Measurements from ENCODE around the gene ABCC1. TPM values are rescaled to one million over a fixed set of nuclear protein-coding genes. Genes with fewer than 3 reads are reported as not detected.

ABCC1 gene
- total RNA-seq, 1 donor from 2014 or later: 9.9 TPM

DNA sequence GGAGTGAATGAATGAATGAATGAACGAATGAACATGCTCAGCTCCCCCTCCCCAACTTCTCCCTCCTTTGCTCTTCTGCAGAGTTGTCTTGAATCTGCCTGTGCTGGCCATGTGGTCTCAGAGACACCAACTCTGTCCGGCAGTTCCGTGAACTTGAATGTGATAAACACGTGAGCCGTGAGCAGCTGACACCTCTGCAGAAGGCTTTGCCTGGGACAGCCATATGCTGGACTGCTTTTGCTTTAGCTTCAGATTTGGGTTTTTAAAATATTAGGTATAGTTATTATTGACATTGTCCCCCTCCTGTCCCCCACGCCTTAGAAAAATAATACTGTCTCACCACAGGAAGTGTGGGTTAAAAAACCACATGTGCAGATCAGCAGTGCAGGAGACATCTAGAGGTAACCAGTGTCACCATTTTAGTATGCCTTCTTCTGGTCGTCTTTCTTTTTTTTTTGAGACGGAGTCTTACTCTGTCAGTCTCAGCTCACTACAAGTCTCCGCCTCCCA, 83.8 kb downstream of the ABCC1 start:
- H3K27ac ChIP-seq (ENCODE audit: low read depth, low read length): no peak overlapping the region
- H3K4me1 ChIP-seq (ENCODE audit: control insufficient read depth in 3 of 3, insufficient read depth in 3 of 3, low read length in 3 of 3): peaks cover 2 to 6% (median 5%) of the 10 kb centered on the region in 3 donors
- no peaks in the 10 kb centered on the region for H3K27me3 ChIP-seq (ENCODE audit: control insufficient read depth in 3 of 3, insufficient read depth in 3 of 3, low read length in 3 of 3)
- no peaks in the 10 kb centered on the region for H3K9me3 ChIP-seq (ENCODE audit: control insufficient read depth in 3 of 3, low read length in 3 of 3)
- H3K4me3 ChIP-seq (ENCODE audit: low read length in 3 of 3): no peak overlapping the region
- peaks cover 28 to 32% (median 31%) of the 10 kb centered on the region in 3 donors for H3K36me3 ChIP-seq (ENCODE audit: control insufficient read depth in 3 of 3, insufficient read depth in 3 of 3, low read length in 3 of 3)
- no peak overlapping the region for H3K9ac ChIP-seq (ENCODE audit: low read depth in 1 of 3, low read length in 3 of 3)

- Histone ChIP-seq H3K27me3 (ENCODE audit: control insufficient read depth in 3 of 3, insufficient read depth in 3 of 3, low read length in 3 of 3) (no peaks in the 10 kb centered on the region), H3K36me3 (ENCODE audit: control insufficient read depth in 3 of 3, insufficient read depth in 3 of 3, low read length in 3 of 3) (peaks cover 38 to 42% (median 38%) of the 10 kb centered on the region in 3 donors), H3K9me3 (ENCODE audit: control insufficient read depth in 3 of 3, low read length in 3 of 3) (no peaks in the 10 kb centered on the region), H3K4me1 (ENCODE audit: control insufficient read depth in 3 of 3, insufficient read depth in 3 of 3, low read length in 3 of 3) (peaks cover 0 to 3% (median under 1%) of the 10 kb centered on the region in 3 donors), H3K27ac (ENCODE audit: low read depth, low read length) (no peak overlapping the region), H3K4me3 (ENCODE audit: low read length in 3 of 3) (no peak overlapping the region), H3K9ac (ENCODE audit: low read depth in 1 of 3, low read length in 3 of 3) (no peak overlapping the region)
These were observed 87.0 kb downstream of the ABCC1 start for GRCh38 chr16:16036359-16036792.

- H3K4me1 ChIP-seq (ENCODE audit: control insufficient read depth in 3 of 3, insufficient read depth in 3 of 3, low read length in 3 of 3): peaks cover 0 to 4% (median 3%) of the 10 kb centered on the region in 3 donors
- H3K36me3 ChIP-seq (ENCODE audit: control insufficient read depth in 3 of 3, insufficient read depth in 3 of 3, low read length in 3 of 3): peaks cover 38 to 45% (median 41%) of the 10 kb centered on the region in 3 donors
- H3K27me3 ChIP-seq (ENCODE audit: control insufficient read depth in 3 of 3, insufficient read depth in 3 of 3, low read length in 3 of 3): no peaks in the 10 kb centered on the region
- no peaks in the 10 kb centered on the region for H3K9me3 ChIP-seq (ENCODE audit: control insufficient read depth in 3 of 3, low read length in 3 of 3)
- H3K27ac ChIP-seq (ENCODE audit: low read depth, low read length): no peak overlapping the region
- no peak overlapping the region for H3K9ac ChIP-seq (ENCODE audit: low read depth in 1 of 3, low read length in 3 of 3)
- no peak overlapping the region for H3K4me3 ChIP-seq (ENCODE audit: low read length in 3 of 3)
These were observed 88.1 kb downstream of the ABCC1 start for GRCh38 chr16:16037521-16037920.

DNA sequence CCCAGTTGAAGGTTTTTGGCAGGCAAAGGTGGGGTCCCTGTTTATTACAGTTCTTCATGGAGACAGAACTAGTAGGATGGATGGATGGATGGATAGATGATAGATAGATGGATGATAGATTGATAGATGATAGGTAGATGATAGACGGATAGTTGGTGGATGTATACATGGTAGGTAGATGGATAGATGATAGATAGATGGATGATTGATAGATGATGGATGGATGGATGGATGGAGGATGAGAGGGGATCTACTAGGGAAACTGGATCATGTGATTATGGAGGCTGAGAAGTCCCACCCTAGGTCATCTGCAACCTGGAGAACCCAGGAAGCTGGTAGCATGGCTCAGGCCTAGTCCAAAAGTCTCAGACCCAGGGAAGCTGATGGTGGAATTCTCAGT, 88.6 kb downstream of the ABCC1 start:
- peaks cover 37 to 44% (median 38%) of the 10 kb centered on the region in 3 donors for H3K36me3 ChIP-seq (ENCODE audit: control insufficient read depth in 3 of 3, insufficient read depth in 3 of 3, low read length in 3 of 3)
- no peak overlapping the region for H3K27ac ChIP-seq (ENCODE audit: low read depth, low read length)
- H3K4me3 ChIP-seq (ENCODE audit: low read length in 3 of 3): no peak overlapping the region
- no peaks in the 10 kb centered on the region for H3K9me3 ChIP-seq (ENCODE audit: control insufficient read depth in 3 of 3, low read length in 3 of 3)
- H3K4me1 ChIP-seq (ENCODE audit: control insufficient read depth in 3 of 3, insufficient read depth in 3 of 3, low read length in 3 of 3): peaks cover 0 to 4% (median 3%) of the 10 kb centered on the region in 3 donors
- no peak overlapping the region for H3K9ac ChIP-seq (ENCODE audit: low read depth in 1 of 3, low read length in 3 of 3)
- no peaks in the 10 kb centered on the region for H3K27me3 ChIP-seq (ENCODE audit: control insufficient read depth in 3 of 3, insufficient read depth in 3 of 3, low read length in 3 of 3)

DNA sequence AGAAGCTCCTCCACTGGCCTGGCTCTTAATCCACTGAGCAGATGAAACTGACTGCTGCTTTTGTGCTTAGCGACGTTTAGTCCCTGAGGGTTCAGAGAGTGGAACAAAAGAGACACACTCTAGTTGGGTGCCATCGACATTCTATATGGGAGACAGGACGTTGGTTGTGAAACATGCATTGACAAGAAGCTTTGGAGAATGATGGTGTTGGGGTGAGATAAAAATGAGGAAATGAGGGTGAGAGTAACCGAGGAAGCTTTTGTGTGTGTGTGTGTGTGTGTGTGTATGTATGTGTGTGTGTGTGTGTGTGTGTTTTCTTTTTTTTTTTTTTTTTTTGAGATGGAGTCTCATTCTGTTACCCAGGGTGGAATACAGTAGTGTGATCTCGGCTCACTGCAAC, 89.5 kb downstream of the ABCC1 start:
- H3K9me3 ChIP-seq (ENCODE audit: control insufficient read depth in 3 of 3, low read length in 3 of 3): no peaks in the 10 kb centered on the region
- no peak overlapping the region for H3K27ac ChIP-seq (ENCODE audit: low read depth, low read length)
- H3K9ac ChIP-seq (ENCODE audit: low read depth in 1 of 3, low read length in 3 of 3): no peak overlapping the region
- H3K27me3 ChIP-seq (ENCODE audit: control insufficient read depth in 3 of 3, insufficient read depth in 3 of 3, low read length in 3 of 3): no peaks in the 10 kb centered on the region
- H3K4me1 ChIP-seq (ENCODE audit: control insufficient read depth in 3 of 3, insufficient read depth in 3 of 3, low read length in 3 of 3): peaks cover 0 to 4% (median 3%) of the 10 kb centered on the region in 3 donors
- no peak overlapping the region for H3K4me3 ChIP-seq (ENCODE audit: low read length in 3 of 3)
- H3K36me3 ChIP-seq (ENCODE audit: control insufficient read depth in 3 of 3, insufficient read depth in 3 of 3, low read length in 3 of 3): peaks cover 35 to 41% (median 36%) of the 10 kb centered on the region in 3 donors

GRCh38 chr16:16041196-16041892, 91.9 kb downstream of the ABCC1 start:
- Histone ChIP-seq H3K9ac (ENCODE audit: low read depth in 1 of 3, low read length in 3 of 3) (no peak overlapping the region), H3K4me3 (ENCODE audit: low read length in 3 of 3) (no peak overlapping the region), H3K27me3 (ENCODE audit: control insufficient read depth in 3 of 3, insufficient read depth in 3 of 3, low read length in 3 of 3) (no peaks in the 10 kb centered on the region), H3K36me3 (ENCODE audit: control insufficient read depth in 3 of 3, insufficient read depth in 3 of 3, low read length in 3 of 3) (peaks cover 43 to 57% (median 50%) of the 10 kb centered on the region in 3 donors), H3K9me3 (ENCODE audit: control insufficient read depth in 3 of 3, low read length in 3 of 3) (no peaks in the 10 kb centered on the region), H3K4me1 (ENCODE audit: control insufficient read depth in 3 of 3, insufficient read depth in 3 of 3, low read length in 3 of 3) (peaks cover 4 to 10% (median 6%) of the 10 kb centered on the region in 3 donors), H3K27ac (ENCODE audit: low read depth, low read length) (no peak overlapping the region)

DNA sequence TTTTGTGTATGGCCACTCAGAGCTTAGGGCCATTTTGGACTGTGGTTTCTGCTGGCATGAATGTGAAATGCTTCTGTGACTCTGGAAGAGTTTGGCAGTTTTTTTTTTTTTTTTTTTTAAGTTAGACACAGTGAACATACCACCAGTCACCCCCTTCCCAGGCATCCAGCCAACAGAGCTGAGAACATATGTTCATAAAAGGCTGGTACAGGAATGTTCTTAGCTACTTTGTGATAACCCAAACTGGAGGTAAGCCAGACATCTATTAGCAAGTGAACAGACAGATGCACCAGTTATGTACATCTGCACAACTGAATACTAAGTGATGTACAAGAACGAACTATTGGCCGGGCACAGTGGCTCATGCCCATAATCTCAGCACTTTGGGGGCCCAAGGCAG, 92.7 kb downstream of the ABCC1 start:
- Histone ChIP-seq H3K36me3 (ENCODE audit: control insufficient read depth in 3 of 3, insufficient read depth in 3 of 3, low read length in 3 of 3) (peaks cover 42 to 56% (median 49%) of the 10 kb centered on the region in 3 donors), H3K9me3 (ENCODE audit: control insufficient read depth in 3 of 3, low read length in 3 of 3) (no peaks in the 10 kb centered on the region), H3K27ac (ENCODE audit: low read depth, low read length) (no peak overlapping the region)

GRCh38 chr16:16045296-16045695, 95.9 kb downstream of the ABCC1 start:
- H3K27ac ChIP-seq (ENCODE audit: low read depth, low read length): no peak overlapping the region
- H3K4me3 ChIP-seq (ENCODE audit: low read length in 3 of 3): no peak overlapping the region
- H3K9ac ChIP-seq (ENCODE audit: low read depth in 1 of 3, low read length in 3 of 3): peak overlapping the region in 1 of 3 donors; percentile 44
- H3K36me3 ChIP-seq (ENCODE audit: control insufficient read depth in 3 of 3, insufficient read depth in 3 of 3, low read length in 3 of 3): peaks cover 31 to 50% (median 49%) of the 10 kb centered on the region in 3 donors
- peaks cover 16 to 20% (median 19%) of the 10 kb centered on the region in 3 donors for H3K4me1 ChIP-seq (ENCODE audit: control insufficient read depth in 3 of 3, insufficient read depth in 3 of 3, low read length in 3 of 3)
- H3K9me3 ChIP-seq (ENCODE audit: control insufficient read depth in 3 of 3, low read length in 3 of 3): no peaks in the 10 kb centered on the region
- H3K27me3 ChIP-seq (ENCODE audit: control insufficient read depth in 3 of 3, insufficient read depth in 3 of 3, low read length in 3 of 3): no peaks in the 10 kb centered on the region

More for the DNA sequence above, 92.7 kb downstream of the ABCC1 start:
- Histone ChIP-seq H3K4me3 (ENCODE audit: low read length in 3 of 3) (no peak overlapping the region), H3K27me3 (ENCODE audit: control insufficient read depth in 3 of 3, insufficient read depth in 3 of 3, low read length in 3 of 3) (no peaks in the 10 kb centered on the region), H3K9ac (ENCODE audit: low read depth in 1 of 3, low read length in 3 of 3) (no peak overlapping the region), H3K4me1 (ENCODE audit: control insufficient read depth in 3 of 3, insufficient read depth in 3 of 3, low read length in 3 of 3) (peaks cover 4 to 10% (median 6%) of the 10 kb centered on the region in 3 donors)

GRCh38 chr16:16045879-16046278, 96.5 kb downstream of the ABCC1 start:
- H3K9ac ChIP-seq (ENCODE audit: low read depth in 1 of 3, low read length in 3 of 3): peak overlapping the region in 2 of 3 donors; percentile 25 to 44
- no peaks in the 10 kb centered on the region for H3K9me3 ChIP-seq (ENCODE audit: control insufficient read depth in 3 of 3, low read length in 3 of 3)
- H3K27me3 ChIP-seq (ENCODE audit: control insufficient read depth in 3 of 3, insufficient read depth in 3 of 3, low read length in 3 of 3): no peaks in the 10 kb centered on the region
- no peak overlapping the region for H3K4me3 ChIP-seq (ENCODE audit: low read length in 3 of 3)
- H3K4me1 ChIP-seq (ENCODE audit: control insufficient read depth in 3 of 3, insufficient read depth in 3 of 3, low read length in 3 of 3): peaks cover 16 to 20% (median 19%) of the 10 kb centered on the region in 3 donors
- peaks cover 31 to 49% (median 48%) of the 10 kb centered on the region in 3 donors for H3K36me3 ChIP-seq (ENCODE audit: control insufficient read depth in 3 of 3, insufficient read depth in 3 of 3, low read length in 3 of 3)
- H3K27ac ChIP-seq (ENCODE audit: low read depth, low read length): no peak overlapping the region

DNA sequence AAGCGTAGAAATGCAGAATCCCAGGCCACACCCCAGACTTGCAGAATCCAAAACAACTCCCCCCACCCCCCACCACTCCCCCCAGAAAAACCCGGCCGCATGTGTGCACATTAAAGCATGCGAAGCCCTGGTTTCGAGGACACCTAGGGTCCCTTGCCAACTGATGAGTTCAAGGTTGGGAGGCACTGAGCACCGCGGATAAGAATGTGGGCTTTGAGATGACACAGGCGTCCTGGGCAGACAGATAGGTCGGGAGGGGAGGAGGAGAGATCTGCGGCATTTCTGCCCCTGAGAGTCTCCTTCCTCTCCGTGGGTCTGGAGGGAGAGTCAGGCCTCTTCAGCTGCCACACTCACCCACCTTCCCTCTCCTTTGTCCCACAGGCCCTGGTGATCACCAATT, 98.3 kb downstream of the ABCC1 start:
- peaks cover 13 to 20% (median 16%) of the 10 kb centered on the region in 3 donors for H3K4me1 ChIP-seq (ENCODE audit: control insufficient read depth in 3 of 3, insufficient read depth in 3 of 3, low read length in 3 of 3)
- no peak overlapping the region for H3K4me3 ChIP-seq (ENCODE audit: low read length in 3 of 3)
- no peak overlapping the region for H3K9ac ChIP-seq (ENCODE audit: low read depth in 1 of 3, low read length in 3 of 3)
- peaks cover 44 to 54% (median 53%) of the 10 kb centered on the region in 3 donors for H3K36me3 ChIP-seq (ENCODE audit: control insufficient read depth in 3 of 3, insufficient read depth in 3 of 3, low read length in 3 of 3)
- no peak overlapping the region for H3K27ac ChIP-seq (ENCODE audit: low read depth, low read length)
- H3K9me3 ChIP-seq (ENCODE audit: control insufficient read depth in 3 of 3, low read length in 3 of 3): no peaks in the 10 kb centered on the region
- H3K27me3 ChIP-seq (ENCODE audit: control insufficient read depth in 3 of 3, insufficient read depth in 3 of 3, low read length in 3 of 3): no peaks in the 10 kb centered on the region

All from skeletal muscle tissue (tissue), 4 donors.